IPS-20b (cell line): ENCODE results near the gene MAN2A2.

Experiments
- H3K27ac ChIP-seq: one replicate; pipeline ENCODE4 v1.5.1; 2013; ENCODE audit warnings: low read length
- H3K27me3 ChIP-seq: 2 replicates; pipeline ENCODE4 v1.6.1; 2013; ENCODE audit warnings: mild to moderate bottlenecking, low read length, inconsistent platforms; ENCODE audit not compliant: insufficient read depth
- H3K36me3 ChIP-seq: 2 replicates; pipeline ENCODE4 v1.6.1; 2013; ENCODE audit warnings: low read depth, mild to moderate bottlenecking, inconsistent platforms, low read length, moderate library complexity; ENCODE audit not compliant: insufficient read depth
- H3K4me1 ChIP-seq: 2 replicates; pipeline ENCODE4 v1.6.1; 2013; ENCODE audit warnings: mild to moderate bottlenecking, control low read depth, inconsistent platforms, low read length, moderate library complexity; ENCODE audit not compliant: insufficient read depth
- H3K4me3 ChIP-seq: 2 replicates; pipeline ENCODE4 v1.5.1; 2013; ENCODE audit warnings: mild to moderate bottlenecking, low read length, inconsistent platforms
- H3K9ac ChIP-seq: 2 replicates; pipeline ENCODE4 v1.6.1; 2013; ENCODE audit warnings: low read depth, mild to moderate bottlenecking, inconsistent platforms, low read length, moderate library complexity
- H3K9me3 ChIP-seq: 2 replicates; pipeline ENCODE4 v1.6.1; 2013; ENCODE audit warnings: mild to moderate bottlenecking, low read depth, low read length, inconsistent platforms; ENCODE audit not compliant: insufficient read depth

Gene MAN2A2

GRCh38 chr15:90932660-90932991 lies 29.5 kb downstream of the MAN2A2 start:
- H3K27ac ChIP-seq: no peak overlapping the region
- peaks cover 8% of the 10 kb centered on the region; the same call in 1 of the 2 replicates for H3K36me3 ChIP-seq
- peak overlapping the region; percentile 81; the same call in 1 of the 2 replicates for H3K4me3 ChIP-seq
- no peak overlapping the region for H3K9ac ChIP-seq
- peaks cover 2% of the 10 kb centered on the region; the same call in 1 of the 2 replicates for H3K4me1 ChIP-seq
- no peaks in the 10 kb centered on the region for H3K9me3 ChIP-seq
- peaks cover 16% of the 10 kb centered on the region for H3K27me3 ChIP-seq

- Histone ChIP-seq H3K27me3 (peaks cover 16% of the 10 kb centered on the region), H3K27ac (no peak overlapping the region), H3K9ac (no peak overlapping the region), H3K36me3 (peaks cover 13% of the 10 kb centered on the region), H3K4me3 (no peak overlapping the region), H3K4me1 (peaks cover 2% of the 10 kb centered on the region; the same call in 1 of the 2 replicates), H3K9me3 (no peaks in the 10 kb centered on the region)
Observed at GRCh38 chr15:90933301-90933700, 30.2 kb downstream of the MAN2A2 start.

DNA sequence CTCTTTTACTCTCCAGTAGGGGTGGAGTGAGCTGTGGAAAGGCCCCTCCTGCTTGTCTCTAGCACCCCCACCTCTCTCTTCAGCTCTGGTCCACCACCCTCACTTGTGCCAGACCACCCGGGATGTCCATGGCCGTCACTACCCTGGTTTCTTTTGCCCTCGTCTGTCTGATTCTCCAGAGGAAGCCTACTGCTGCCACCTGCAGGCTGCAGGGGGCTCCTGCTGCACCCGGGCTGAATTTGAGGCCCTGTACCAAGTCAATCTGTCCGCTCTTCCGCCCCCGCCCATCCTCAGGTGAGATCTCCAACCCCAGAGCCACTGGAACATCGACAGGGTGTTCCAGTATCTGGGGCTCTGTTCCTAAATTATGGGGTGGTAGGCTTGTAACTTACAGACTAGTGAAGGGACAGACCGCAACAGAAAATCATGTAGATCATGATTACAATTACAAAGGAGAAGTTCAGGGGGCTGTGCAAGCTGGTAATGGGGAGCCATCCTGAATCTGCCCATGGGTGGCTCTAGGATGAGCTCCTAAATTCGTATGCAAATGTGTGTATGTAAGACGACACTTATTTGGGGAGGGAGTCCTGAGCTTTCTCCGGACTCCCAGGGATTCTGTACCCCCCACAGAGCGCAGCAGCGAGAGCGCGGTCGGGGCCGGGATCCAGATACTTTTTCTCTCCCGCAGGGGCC lies 31.3 kb downstream of the MAN2A2 start:
- peaks cover 16% of the 10 kb centered on the region for H3K27me3 ChIP-seq
- H3K4me1 ChIP-seq: peaks cover 2% of the 10 kb centered on the region; the same call in 1 of the 2 replicates
- peaks cover 19% of the 10 kb centered on the region for H3K36me3 ChIP-seq
- H3K4me3 ChIP-seq: peak overlapping the region; percentile 61
- no peak overlapping the region for H3K9ac ChIP-seq
- no peaks in the 10 kb centered on the region for H3K9me3 ChIP-seq
- H3K27ac ChIP-seq: no peak overlapping the region

DNA sequence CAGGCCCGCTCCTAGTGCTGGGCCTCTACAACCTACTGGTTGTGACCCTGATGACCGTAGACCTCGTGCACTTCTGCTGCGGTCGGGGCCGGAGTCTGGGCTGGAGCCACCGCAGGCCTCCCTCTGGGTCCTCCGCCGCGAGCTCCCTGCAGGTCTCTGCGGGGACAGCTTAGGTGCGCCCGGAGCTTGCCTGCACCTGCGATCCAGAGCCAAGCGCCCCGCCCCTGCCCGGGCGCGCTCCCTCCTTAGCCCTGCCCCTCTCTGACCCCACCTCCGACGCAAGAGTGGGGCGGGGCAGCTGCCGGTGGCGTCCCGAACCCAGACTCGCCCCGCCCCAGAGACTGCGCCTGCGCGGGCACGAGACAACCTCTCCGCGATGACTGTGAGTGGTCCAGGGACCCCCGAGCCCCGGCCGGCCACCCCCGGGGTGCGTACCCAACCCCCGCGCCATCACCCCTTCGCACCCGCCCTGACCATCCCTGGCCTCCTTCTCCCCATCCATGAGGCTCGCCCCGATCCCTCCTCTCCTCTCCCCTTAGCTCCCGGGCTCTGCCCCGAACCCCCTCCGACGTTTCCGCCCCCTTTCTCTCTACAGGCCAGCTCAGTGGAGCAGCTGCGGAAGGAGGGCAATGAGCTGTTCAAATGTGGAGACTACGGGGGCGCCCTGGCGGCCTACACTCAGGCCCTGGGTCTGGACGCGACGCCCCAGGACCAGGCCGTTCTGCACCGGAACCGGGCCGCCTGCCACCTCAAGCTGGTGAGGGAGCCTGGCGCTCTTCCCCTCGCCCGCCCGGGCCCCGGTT lies 32.0 kb downstream of the MAN2A2 start, which contains the start of gene UNC45A:
UNC45A (plus strand) TSS at position 337 of the 803 bp plus-strand sequence; CDS start at position 377, 40 bp downstream.
- Histone ChIP-seq H3K4me3 (peak within 1 kb of the TSS; percentile 61), H3K9me3 (no peaks in the 10 kb centered on the region), H3K4me1 (peaks cover 2% of the 10 kb centered on the region; the same call in 1 of the 2 replicates), H3K27ac (no peak within 1 kb of the TSS), H3K36me3 (peaks cover 27% of the 10 kb centered on the region), H3K27me3 (peaks cover 16% of the 10 kb centered on the region), H3K9ac (peak within 1 kb of the TSS; percentile 66; the same call in 1 of the 2 replicates)

- Histone ChIP-seq H3K9ac (no peak overlapping the region), H3K36me3 (peaks cover 41% of the 10 kb centered on the region), H3K9me3 (no peaks in the 10 kb centered on the region), H3K4me1 (peaks cover 2% of the 10 kb centered on the region; the same call in 1 of the 2 replicates), H3K4me3 (no peak overlapping the region), H3K27ac (no peak overlapping the region), H3K27me3 (peaks cover 16% of the 10 kb centered on the region)
Observed at GRCh38 chr15:90936823-90937222, 33.7 kb downstream of the MAN2A2 start.

DNA sequence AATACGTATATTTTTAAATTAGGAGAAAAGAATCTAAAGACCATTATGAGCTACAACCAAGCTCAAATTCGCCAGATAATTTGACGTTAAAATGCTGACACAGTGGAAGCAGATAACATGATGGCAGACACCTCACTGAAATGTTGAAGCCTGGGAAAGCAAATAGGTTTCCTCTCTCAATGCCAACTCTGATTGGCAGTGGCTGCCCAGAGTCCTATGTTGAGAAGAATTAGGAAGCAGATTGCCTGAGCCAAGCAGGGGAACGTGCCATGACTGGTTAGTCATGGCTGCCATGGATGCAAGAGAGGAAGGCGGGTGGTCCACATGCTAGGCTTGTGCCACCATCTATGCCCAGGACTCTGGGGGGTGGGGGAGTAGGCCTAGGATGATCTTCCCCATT lies 35.2 kb downstream of the MAN2A2 start:
- Histone ChIP-seq H3K27me3 (peaks cover 9% of the 10 kb centered on the region), H3K36me3 (peaks cover 56% of the 10 kb centered on the region), H3K27ac (no peak overlapping the region), H3K4me1 (no peaks in the 10 kb centered on the region), H3K9ac (no peak overlapping the region), H3K4me3 (no peak overlapping the region), H3K9me3 (no peaks in the 10 kb centered on the region)

- no peaks in the 10 kb centered on the region for H3K27me3 ChIP-seq
- H3K27ac ChIP-seq: no peak overlapping the region
- H3K36me3 ChIP-seq: peaks cover 70% of the 10 kb centered on the region
- H3K9ac ChIP-seq: no peak overlapping the region
- no peak overlapping the region for H3K4me3 ChIP-seq
- no peaks in the 10 kb centered on the region for H3K9me3 ChIP-seq
- H3K4me1 ChIP-seq: no peaks in the 10 kb centered on the region
Observed at GRCh38 chr15:90939756-90940155, 36.7 kb downstream of the MAN2A2 start.

GRCh38 chr15:90941038-90941437 lies 37.9 kb downstream of the MAN2A2 start:
- Histone ChIP-seq H3K9ac (no peak overlapping the region), H3K4me1 (no peaks in the 10 kb centered on the region), H3K27me3 (no peaks in the 10 kb centered on the region), H3K4me3 (no peak overlapping the region), H3K27ac (no peak overlapping the region), H3K36me3 (peaks cover 75% of the 10 kb centered on the region), H3K9me3 (no peaks in the 10 kb centered on the region)

DNA sequence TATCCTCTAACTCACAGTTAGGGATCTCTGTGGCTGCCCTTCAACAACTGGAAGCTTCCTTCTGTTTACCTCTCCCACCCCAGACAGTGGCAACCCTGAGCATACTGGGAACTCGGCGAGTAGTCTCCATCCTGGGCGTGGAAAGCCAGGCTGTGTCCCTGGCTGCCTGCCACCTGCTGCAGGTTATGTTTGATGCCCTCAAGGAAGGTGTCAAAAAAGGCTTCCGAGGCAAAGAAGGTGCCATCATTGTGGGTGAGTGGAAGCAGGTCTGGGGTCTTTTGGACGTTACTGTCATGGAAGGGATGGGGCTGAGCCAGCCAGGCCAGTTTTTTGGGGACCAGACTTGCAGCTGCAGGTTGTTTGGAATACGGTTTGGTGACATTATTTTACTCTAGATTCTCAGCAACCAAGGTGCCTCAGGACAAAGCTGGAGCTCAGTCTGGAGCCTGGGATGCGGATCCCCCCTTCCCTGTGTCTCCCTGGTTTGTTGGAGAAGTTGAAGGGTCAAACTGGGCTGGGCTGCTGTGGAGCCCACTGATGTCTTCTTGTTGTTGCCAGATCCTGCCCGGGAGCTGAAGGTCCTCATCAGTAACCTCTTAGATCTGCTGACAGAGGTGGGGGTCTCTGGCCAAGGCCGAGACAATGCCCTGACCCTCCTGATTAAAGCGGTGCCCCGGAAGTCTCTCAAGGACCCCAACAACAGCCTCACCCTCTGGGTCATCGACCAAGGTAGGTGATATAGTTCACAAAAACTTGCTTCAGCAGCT lies 39.4 kb downstream of the MAN2A2 start:
- Histone ChIP-seq H3K4me1 (no peaks in the 10 kb centered on the region), H3K36me3 (peaks cover 80% of the 10 kb centered on the region), H3K9ac (no peak overlapping the region), H3K4me3 (no peak overlapping the region), H3K9me3 (no peaks in the 10 kb centered on the region), H3K27ac (no peak overlapping the region), H3K27me3 (no peaks in the 10 kb centered on the region)

- Histone ChIP-seq H3K36me3 (peaks cover 83% of the 10 kb centered on the region), H3K4me3 (no peak overlapping the region), H3K9me3 (no peaks in the 10 kb centered on the region), H3K27me3 (no peaks in the 10 kb centered on the region), H3K27ac (no peak overlapping the region), H3K9ac (no peak overlapping the region), H3K4me1 (no peaks in the 10 kb centered on the region)
Observed at GRCh38 chr15:90945091-90945490, 42.0 kb downstream of the MAN2A2 start.

DNA sequence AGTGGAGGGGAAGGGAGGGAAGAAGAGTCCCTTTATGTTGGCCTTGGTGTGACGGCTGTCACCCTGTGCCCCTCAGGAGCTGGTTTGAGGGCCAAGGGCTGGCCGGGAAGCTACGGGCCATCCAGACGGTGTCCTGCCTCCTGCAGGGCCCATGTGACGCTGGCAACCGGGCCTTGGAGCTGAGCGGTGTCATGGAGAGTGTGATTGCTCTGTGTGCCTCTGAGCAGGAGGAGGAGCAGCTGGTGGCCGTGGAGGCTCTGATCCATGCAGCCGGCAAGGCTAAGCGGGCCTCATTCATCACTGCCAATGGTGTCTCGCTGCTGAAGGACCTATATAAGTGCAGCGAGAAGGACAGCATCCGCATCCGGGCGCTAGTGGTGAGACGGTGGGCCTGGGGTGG lies 43.4 kb downstream of the MAN2A2 start:
- Histone ChIP-seq H3K36me3 (peaks cover 83% of the 10 kb centered on the region), H3K9ac (no peak overlapping the region), H3K27ac (no peak overlapping the region), H3K4me3 (no peak overlapping the region), H3K27me3 (no peaks in the 10 kb centered on the region), H3K4me1 (no peaks in the 10 kb centered on the region), H3K9me3 (no peaks in the 10 kb centered on the region)
